Activated gamma-delta T cell treated with anti-CD3 and anti-CD28 coated beads, Interleukin-2, amount 50 U/mL, for 16 hours (primary cell): ENCODE results near the gene PKN1.

Source experiments
- DNase-seq: peaks from one replicate; pipeline ENCODE4 v3.0.0-alpha.2; 2020; ENCODE audit warnings: low read depth

The PKN1 gene

GRCh38 chr19:14515501-14516047 lies 82.5 kb downstream of the PKN1 start:
- no peak for DNase-seq

DNA sequence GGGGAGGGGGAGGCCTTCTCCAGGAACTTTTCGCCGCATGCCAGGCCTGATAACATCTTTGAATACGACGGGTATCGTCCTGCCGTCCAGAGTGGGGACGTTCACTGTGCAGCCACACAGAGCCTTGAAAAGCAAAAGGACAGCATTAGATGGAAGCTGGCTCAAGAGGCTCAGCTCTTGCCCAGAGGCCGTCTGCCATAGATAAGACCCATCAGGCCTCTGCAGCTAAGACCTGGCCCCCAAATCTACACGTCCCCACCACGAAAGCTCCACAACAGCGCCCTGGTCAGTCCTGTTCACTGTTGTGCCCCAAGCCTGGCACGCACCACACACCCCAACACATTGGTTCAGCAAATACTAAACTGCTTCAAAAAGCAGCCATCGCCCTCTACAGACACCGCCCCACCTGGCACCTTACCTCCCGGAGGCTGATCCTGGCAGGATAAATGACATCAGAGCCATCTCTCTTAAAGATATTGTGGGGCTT lies 83.0 kb downstream of the PKN1 start:
- DNase-seq: no peak

GRCh38 chr19:14516746-14517438 lies 83.8 kb downstream of the PKN1 start:
- no peak for DNase-seq

DNA sequence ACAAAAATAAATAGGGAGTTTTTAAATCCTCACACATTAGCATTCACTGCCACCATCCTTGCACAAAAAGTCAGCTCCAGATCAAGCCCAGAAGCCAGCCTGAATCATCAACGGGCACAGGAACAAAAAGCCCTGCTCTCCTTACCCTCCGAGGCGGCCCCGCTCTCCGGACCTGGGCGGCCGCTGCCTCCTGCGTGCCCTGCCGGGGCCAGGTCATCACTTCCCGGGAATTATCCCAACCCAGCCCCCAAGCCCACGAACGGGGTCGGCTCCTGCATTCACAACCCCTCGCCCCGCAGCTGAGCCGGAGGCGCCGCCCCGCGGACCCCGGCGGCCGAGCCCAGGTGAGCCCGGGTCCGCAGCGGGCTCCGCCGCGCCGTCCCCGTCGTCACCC lies 84.3 kb downstream of the PKN1 start:
- DNase-seq: no peak

GRCh38 chr19:14517840-14518505 lies 84.9 kb downstream of the PKN1 start, which contains the start of gene DNAJB1:
Gene DNAJB1 (minus strand): TSS chr19:14518397. CDS start chr19:14518349, 48 bp downstream.
- DNase-seq: peak; percentile 48

DNA sequence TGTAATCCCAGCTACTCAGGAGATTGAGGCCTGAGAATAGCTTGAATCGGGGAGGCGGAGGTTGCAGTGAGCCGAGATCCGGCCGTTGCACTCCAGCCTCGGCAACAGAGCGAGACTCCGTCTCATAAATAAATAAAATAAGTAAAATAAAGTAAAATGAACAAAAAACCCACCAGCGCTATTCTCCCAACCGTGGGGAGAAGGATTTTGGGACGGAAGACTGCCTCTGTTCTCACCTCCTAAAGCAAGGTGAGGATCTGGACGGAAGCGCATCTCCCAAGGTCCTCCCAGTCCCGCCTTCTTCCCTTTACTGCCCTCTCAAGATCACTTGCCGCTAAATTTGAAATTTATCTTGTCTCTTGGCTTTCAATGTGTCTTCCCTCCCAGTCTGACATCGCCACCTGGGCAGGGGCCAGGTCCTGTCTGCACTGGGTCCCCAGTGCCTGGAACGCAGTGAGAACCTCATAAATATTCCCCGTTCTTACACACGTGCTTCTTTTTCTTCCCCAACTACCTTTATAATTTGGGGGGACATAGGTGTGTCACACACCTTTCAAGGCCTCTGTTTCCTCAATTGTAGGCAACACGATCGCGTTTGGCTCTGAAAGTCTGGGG lies 86.2 kb downstream of the PKN1 start:
- no peak for DNase-seq

DNA sequence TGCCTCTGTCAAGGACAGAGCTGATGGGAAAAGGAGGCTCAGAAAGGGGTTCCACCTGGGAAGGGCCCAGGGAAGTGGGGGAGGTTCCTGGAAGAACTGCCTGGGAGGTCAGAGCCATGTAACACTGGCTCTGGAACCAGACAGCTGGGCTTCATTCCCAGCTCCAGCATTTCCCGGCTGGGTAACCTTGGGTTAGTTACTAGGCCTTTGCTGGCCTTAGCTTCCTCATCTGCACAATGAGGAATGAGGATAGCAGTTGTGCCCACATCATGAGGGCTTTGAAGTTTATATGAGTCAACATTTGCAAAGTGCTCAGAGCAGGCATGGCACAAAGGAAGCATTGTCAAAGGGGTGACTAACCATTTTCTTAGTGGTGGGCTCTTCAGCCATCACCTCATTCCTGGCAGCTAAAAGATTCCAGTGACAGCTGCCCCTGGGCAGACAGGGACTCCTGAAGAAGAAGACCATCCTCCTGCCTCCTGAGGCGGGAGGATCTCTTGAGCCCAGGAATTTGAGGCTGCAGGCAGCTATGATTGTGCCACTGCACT lies 86.8 kb downstream of the PKN1 start:
- no peak for DNase-seq

GRCh38 chr19:14520543-14520942 lies 87.4 kb downstream of the PKN1 start:
- no peak for DNase-seq
